Smooth muscle cell (in vitro differentiated cells): ENCODE data around the gene PAQR5. TPM values are rescaled to one million over a fixed set of nuclear protein-coding genes. Genes with fewer than 3 reads are reported as not detected.

Experiments used
- DNase-seq: peaks from one replicate; lab custom pipeline; 2025; ENCODE audit not compliant: unreplicated experiment; lab: John Stamatoyannopoulos, UW
- H2AFZ ChIP-seq: fragments of 200-600 bp; sonication (generic); 2 replicates; pipeline ENCODE4 v1.6.0; 2016; ENCODE audit warnings: antibody characterized with exemption, low read depth, mild to moderate bottlenecking
- H3F3A ChIP-seq: fragments of 200-600 bp; sonication (generic); 2 replicates; pipeline ENCODE4 v1.6.0; 2017; ENCODE audit warnings: antibody characterized with exemption, low read depth
- H3K27ac ChIP-seq: fragments of 200-600 bp; sonication (generic); 2 replicates; pipeline ENCODE4 v1.5.1; 2016; ENCODE audit warnings: low read depth, mild to moderate bottlenecking
- H3K27me3 ChIP-seq: fragments of 200-600 bp; sonication (generic); 2 replicates; pipeline ENCODE4 v1.6.1; 2016; ENCODE audit warnings: low read depth, mild to moderate bottlenecking
- H3K36me3 ChIP-seq: fragments of 200-600 bp; sonication (generic); 2 replicates; pipeline ENCODE4 v1.5.1; 2016; ENCODE audit warnings: low read depth
- H3K4me1 ChIP-seq: fragments of 200-600 bp; sonication (generic); 2 replicates; pipeline ENCODE4 v1.5.1; 2016; ENCODE audit warnings: low read depth
- H3K4me2 ChIP-seq: fragments of 200-600 bp; sonication (generic); 2 replicates; pipeline ENCODE4 v1.6.0; 2016; ENCODE audit warnings: mild to moderate bottlenecking
- H3K4me3 ChIP-seq: fragments of 200-600 bp; sonication (generic); 2 replicates; pipeline ENCODE4 v1.5.1; 2016; ENCODE audit warnings: mild to moderate bottlenecking
- H3K79me2 ChIP-seq: fragments of 200-600 bp; sonication (generic); 2 replicates; pipeline ENCODE4 v1.6.0; 2016; ENCODE audit warnings: low read depth, mild to moderate bottlenecking
- H3K9ac ChIP-seq: fragments of 200-600 bp; sonication (generic); 2 replicates; pipeline ENCODE4 v1.6.0; 2016; ENCODE audit warnings: low read depth
- H3K9me3 ChIP-seq: fragments of 200-600 bp; sonication (generic); replicated peaks from 2 replicates; pipeline ENCODE4 v1.5.1; 2016; ENCODE audit warnings: low read depth
- H4K20me1 ChIP-seq: fragments of 200-600 bp; sonication (generic); 2 replicates; pipeline ENCODE4 v1.6.0; 2016; ENCODE audit warnings: low read depth
- CTCF ChIP-seq: fragments of 200-600 bp; sonication (generic); IDR thresholded peaks from 2 replicates; pipeline ENCODE4 v1.5.1; 2017; ENCODE audit warnings: borderline replicate concordance, mild to moderate bottlenecking, antibody characterized with exemption; ENCODE audit not compliant: insufficient read depth, poor library complexity, severe bottlenecking
- whole genome bisulfite sequencing: methylation state at CpG from one replicate; pipeline ENCODE4 v1.1.7; 2016; ENCODE audit warnings: low lambda C conversion rate; 5-methylcytosine and 5-hydroxymethylcytosine counted together
- polyA plus RNA-seq: library from polyadenylated mRNA; unstranded; fragments of >200 nt; fragmentation: Nextera tagmentation; extraction: Ambion mirVana; gene quantifications from 2 replicates; pipeline ENCODE4 v1.2.1, GENCODE V29; 2016
- total RNA-seq: library from RNA; depleted of rRNA; stranded (reverse); fragments of >200 nt; gene quantifications from 2 replicates; pipeline ENCODE4 v1.2.3, GENCODE V29; 2014

Gene PAQR5
- total and polyA plus RNA-seq, 2 experiments from 2014 or later, result 1.5 to 1.6 TPM

GRCh38 chr15:69275933-69276560 is 22.7 kb upstream of the PAQR5 start:
- no peak for DNase-seq
- Histone ChIP-seq H3K4me2 (no peak overlapping the region), H3K9me3 (no peaks in the 10 kb centered on the region), H3F3A (no peaks in the 10 kb centered on the region), H4K20me1 (no peaks in the 10 kb centered on the region), H3K27ac (no peak overlapping the region), H3K4me1 (peaks cover 6% of the 10 kb centered on the region), H3K9ac (no peak overlapping the region), H3K36me3 (no peaks in the 10 kb centered on the region), H3K79me2 (no peaks in the 10 kb centered on the region), H2AFZ (no peak overlapping the region), H3K4me3 (no peak overlapping the region), H3K27me3 (peaks cover 12% of the 10 kb centered on the region)
- no peak for TF ChIP-seq CTCF
- 84% methylated on average over 9 of the region's 9 CpGs for WGBS

- Histone ChIP-seq H3K9me3 (no peaks in the 10 kb centered on the region), H2AFZ (no peak overlapping the region), H3K4me2 (no peak overlapping the region), H3K79me2 (no peaks in the 10 kb centered on the region), H3K27me3 (peaks cover 9% of the 10 kb centered on the region), H3K27ac (no peak overlapping the region), H3K36me3 (no peaks in the 10 kb centered on the region), H3F3A (no peaks in the 10 kb centered on the region), H4K20me1 (no peaks in the 10 kb centered on the region), H3K4me3 (no peak overlapping the region), H3K9ac (no peak overlapping the region), H3K4me1 (no peaks in the 10 kb centered on the region)
- no peak for TF ChIP-seq CTCF
- 78% methylated on average over 9 of the region's 9 CpGs for WGBS
- no peak for DNase-seq
These were observed 21.4 kb upstream of the PAQR5 start for GRCh38 chr15:69277316-69277715.

GRCh38 chr15:69279636-69280035 is 19.1 kb upstream of the PAQR5 start:
- no peak overlapping the region for H2AFZ ChIP-seq
- H3K4me1 ChIP-seq, result no peaks in the 10 kb centered on the region
- no peaks in the 10 kb centered on the region for H3K79me2 ChIP-seq
- H3F3A ChIP-seq, result no peaks in the 10 kb centered on the region
- no peak for TF ChIP-seq CTCF
- DNase-seq, result no peak
- no peaks in the 10 kb centered on the region for H3K27me3 ChIP-seq
- H3K36me3 ChIP-seq, result no peaks in the 10 kb centered on the region
- no peak overlapping the region for H3K4me3 ChIP-seq
- WGBS, result 90% methylated on average over 7 of the region's 7 CpGs
- H3K27ac ChIP-seq, result no peak overlapping the region
- no peak overlapping the region for H3K4me2 ChIP-seq
- H4K20me1 ChIP-seq, result no peaks in the 10 kb centered on the region
- no peaks in the 10 kb centered on the region for H3K9me3 ChIP-seq
- no peak overlapping the region for H3K9ac ChIP-seq

- Histone ChIP-seq H3K27ac (no peak overlapping the region), H3F3A (no peaks in the 10 kb centered on the region), H2AFZ (no peak overlapping the region), H3K79me2 (no peaks in the 10 kb centered on the region), H4K20me1 (no peaks in the 10 kb centered on the region), H3K36me3 (no peaks in the 10 kb centered on the region), H3K9ac (no peak overlapping the region), H3K4me2 (no peak overlapping the region), H3K4me3 (no peak overlapping the region), H3K27me3 (no peaks in the 10 kb centered on the region), H3K4me1 (no peaks in the 10 kb centered on the region), H3K9me3 (no peaks in the 10 kb centered on the region)
- TF ChIP-seq CTCF, result no peak
- WGBS, result 55% methylated on average over 5 of the region's 5 CpGs
- DNase-seq, result no peak
These were observed 17.9 kb upstream of the PAQR5 start for GRCh38 chr15:69280783-69281182.
